Ishikawa (cell line): ENCODE data around the gene ZFR2.

Experiments used
- CREB1 ChIP-seq: IDR thresholded peaks from 2 replicates; pipeline ENCODE4 v1.6.1; 2012; ENCODE audit warnings: low read depth
- EGR1 ChIP-seq: IDR thresholded peaks from 2 replicates; pipeline ENCODE4 v1.6.1; 2012
- EP300 ChIP-seq: IDR thresholded peaks from 2 replicates; pipeline ENCODE4 v1.6.1; 2012; ENCODE audit warnings: borderline replicate concordance
- FOXM1 ChIP-seq: IDR thresholded peaks from 2 replicates; pipeline ENCODE4 v1.6.1; 2012; ENCODE audit warnings: low read depth, borderline replicate concordance
- NFIC ChIP-seq: IDR thresholded peaks from 2 replicates; pipeline ENCODE4 v1.6.1; 2012
- RAD21 ChIP-seq: IDR thresholded peaks from 2 replicates; pipeline ENCODE4 v1.6.1; 2012; ENCODE audit warnings: low read depth
- TAF1 ChIP-seq: IDR thresholded peaks from 2 replicates; pipeline ENCODE4 v1.6.1; 2012; ENCODE audit warnings: low read depth, mild to moderate bottlenecking
- TCF12 ChIP-seq: IDR thresholded peaks from 2 replicates; pipeline ENCODE4 v1.6.1; 2012; ENCODE audit warnings: low read depth
- TEAD4 ChIP-seq: IDR thresholded peaks from 2 replicates; pipeline ENCODE4 v1.6.1; 2012
- YY1 ChIP-seq: IDR thresholded peaks from 2 replicates; pipeline ENCODE4 v1.6.1; 2012; ENCODE audit warnings: low read depth
- ZBTB7A ChIP-seq: IDR thresholded peaks from 2 replicates; pipeline ENCODE4 v1.6.1; 2012; ENCODE audit warnings: low read depth
- TF ChIP-seq, protein P1 (sequence below): IDR thresholded peaks from 2 replicates; pipeline ENCODE4 v1.6.1; 2012; ENCODE audit warnings: low read depth, mild to moderate bottlenecking
- TF ChIP-seq, protein P2 (sequence below): IDR thresholded peaks from 2 replicates; pipeline ENCODE4 v1.6.1; 2012
- TF ChIP-seq, protein P3 (sequence below): IDR thresholded peaks from 2 replicates; pipeline ENCODE4 v1.6.1; 2012

ZFR2 gene

DNA sequence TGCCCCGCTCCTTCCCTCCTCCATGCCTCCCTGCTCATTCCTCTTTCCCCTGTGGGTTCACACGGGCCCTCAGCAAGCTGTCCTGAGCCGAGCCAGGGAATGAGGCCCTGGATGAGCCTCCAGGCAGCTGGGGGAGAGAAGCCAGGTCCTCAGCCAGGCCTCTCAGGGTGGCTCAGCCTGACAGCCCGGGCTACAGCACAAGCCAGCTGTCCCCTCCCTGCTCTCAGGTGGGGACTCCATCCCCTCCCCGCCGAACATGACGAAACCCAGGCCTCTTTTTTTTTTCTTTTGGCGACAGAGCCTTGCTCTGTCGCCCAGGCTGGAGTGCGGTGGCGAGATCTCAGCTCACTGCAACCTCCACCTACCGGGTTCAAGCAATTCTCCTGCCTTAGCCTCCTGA is 42.7 kb downstream of the ZFR2 start:
- TF ChIP-seq, protein P1, sequence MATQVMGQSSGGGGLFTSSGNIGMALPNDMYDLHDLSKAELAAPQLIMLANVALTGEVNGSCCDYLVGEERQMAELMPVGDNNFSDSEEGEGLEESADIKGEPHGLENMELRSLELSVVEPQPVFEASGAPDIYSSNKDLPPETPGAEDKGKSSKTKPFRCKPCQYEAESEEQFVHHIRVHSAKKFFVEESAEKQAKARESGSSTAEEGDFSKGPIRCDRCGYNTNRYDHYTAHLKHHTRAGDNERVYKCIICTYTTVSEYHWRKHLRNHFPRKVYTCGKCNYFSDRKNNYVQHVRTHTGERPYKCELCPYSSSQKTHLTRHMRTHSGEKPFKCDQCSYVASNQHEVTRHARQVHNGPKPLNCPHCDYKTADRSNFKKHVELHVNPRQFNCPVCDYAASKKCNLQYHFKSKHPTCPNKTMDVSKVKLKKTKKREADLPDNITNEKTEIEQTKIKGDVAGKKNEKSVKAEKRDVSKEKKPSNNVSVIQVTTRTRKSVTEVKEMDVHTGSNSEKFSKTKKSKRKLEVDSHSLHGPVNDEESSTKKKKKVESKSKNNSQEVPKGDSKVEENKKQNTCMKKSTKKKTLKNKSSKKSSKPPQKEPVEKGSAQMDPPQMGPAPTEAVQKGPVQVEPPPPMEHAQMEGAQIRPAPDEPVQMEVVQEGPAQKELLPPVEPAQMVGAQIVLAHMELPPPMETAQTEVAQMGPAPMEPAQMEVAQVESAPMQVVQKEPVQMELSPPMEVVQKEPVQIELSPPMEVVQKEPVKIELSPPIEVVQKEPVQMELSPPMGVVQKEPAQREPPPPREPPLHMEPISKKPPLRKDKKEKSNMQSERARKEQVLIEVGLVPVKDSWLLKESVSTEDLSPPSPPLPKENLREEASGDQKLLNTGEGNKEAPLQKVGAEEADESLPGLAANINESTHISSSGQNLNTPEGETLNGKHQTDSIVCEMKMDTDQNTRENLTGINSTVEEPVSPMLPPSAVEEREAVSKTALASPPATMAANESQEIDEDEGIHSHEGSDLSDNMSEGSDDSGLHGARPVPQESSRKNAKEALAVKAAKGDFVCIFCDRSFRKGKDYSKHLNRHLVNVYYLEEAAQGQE: no peak
- TF ChIP-seq FOXM1: no peak
- no peak for TF ChIP-seq TEAD4
- TF ChIP-seq EP300: no peak
- TF ChIP-seq EGR1: no peak
- TF ChIP-seq CREB1: no peak
- TF ChIP-seq, protein P2, sequence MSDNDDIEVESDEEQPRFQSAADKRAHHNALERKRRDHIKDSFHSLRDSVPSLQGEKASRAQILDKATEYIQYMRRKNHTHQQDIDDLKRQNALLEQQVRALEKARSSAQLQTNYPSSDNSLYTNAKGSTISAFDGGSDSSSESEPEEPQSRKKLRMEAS: no peak
- TF ChIP-seq ZBTB7A: no peak
- no peak for TF ChIP-seq NFIC
- TF ChIP-seq, protein P3, sequence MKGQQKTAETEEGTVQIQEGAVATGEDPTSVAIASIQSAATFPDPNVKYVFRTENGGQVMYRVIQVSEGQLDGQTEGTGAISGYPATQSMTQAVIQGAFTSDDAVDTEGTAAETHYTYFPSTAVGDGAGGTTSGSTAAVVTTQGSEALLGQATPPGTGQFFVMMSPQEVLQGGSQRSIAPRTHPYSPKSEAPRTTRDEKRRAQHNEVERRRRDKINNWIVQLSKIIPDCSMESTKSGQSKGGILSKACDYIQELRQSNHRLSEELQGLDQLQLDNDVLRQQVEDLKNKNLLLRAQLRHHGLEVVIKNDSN: no peak
- no peak for TF ChIP-seq TCF12

GRCh38 chr19:3825286-3825956 is 43.4 kb downstream of the ZFR2 start:
- TF ChIP-seq YY1 (no peak), EGR1 (no peak), RAD21 (no peak)
- TF ChIP-seq, protein P3: no peak; the same call in 1 of the 2 replicates
- TF ChIP-seq, protein P2: peak; percentile 29; the same call in 1 of the 2 replicates
- TF ChIP-seq, protein P1: no peak

DNA sequence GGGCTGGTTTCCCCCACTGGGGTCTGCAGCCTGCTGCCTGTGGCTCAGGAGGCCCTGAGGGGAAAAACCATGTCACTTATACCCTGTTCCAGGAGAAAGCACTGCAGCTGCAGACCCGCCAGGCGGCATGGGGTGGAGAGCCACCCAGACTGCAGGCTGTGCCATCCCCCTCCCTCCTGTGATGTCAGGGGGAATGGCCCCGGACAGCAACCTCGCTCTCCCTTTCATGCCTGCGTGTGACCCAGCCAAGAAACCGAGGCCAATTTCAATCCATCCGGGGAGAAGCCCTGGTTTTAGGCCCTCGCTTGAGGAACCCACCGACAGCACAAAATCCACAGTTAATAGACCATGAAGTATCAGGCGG is 45.5 kb downstream of the ZFR2 start:
- TF ChIP-seq, protein P1: no peak
- TF ChIP-seq NFIC: no peak

DNA sequence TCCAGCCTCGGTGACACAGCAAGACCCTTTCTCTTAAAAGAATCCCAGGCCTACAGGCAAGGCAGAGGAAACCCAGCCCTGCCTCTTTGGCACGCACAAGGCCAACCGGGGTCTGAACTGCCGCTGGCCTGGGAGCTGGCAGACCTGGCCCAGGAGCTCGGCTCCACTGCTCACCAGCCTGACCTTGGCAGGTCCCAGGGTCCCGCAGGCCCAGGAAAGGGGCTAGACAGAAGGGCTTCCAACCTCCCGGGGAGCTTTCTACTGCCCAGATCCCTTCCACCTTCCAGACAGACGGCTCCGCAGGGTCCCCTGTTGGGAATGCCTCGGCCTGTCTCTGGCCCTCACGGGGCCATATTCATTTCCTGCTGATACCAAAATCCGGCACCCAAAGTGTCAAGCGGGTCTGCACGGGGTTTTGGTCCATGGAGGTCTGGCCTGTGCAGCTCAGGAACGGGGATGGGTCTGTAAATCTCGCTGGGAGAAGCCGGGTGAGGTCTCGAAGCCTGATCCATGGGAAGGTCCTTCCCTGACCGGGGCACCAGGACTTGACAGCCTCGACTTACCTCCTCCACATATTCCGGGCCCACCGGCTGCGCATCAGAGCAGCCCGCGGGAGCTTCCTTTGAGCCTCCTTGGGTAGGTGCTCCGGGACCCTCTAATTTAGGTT is 46.0 kb downstream of the ZFR2 start:
- TF ChIP-seq TCF12: no peak
- TF ChIP-seq EP300: no peak
- TF ChIP-seq TAF1: no peak
- no peak for TF ChIP-seq EGR1
- TF ChIP-seq, protein P2: no peak
- TF ChIP-seq, protein P1: no peak
- no peak for TF ChIP-seq ZBTB7A
- no peak for TF ChIP-seq TEAD4
